Erythroblast (primary cell): ENCODE data around the gene RNASET2.

Experiments used
- GATA1 ChIP-seq: IDR thresholded peaks from 2 replicates; pipeline ENCODE4 v1.6.1; 2011; ENCODE audit warnings: low read depth, mild to moderate bottlenecking, control low read depth, low read length, moderate library complexity
- POLR2A ChIP-seq: IDR thresholded peaks from 2 replicates; pipeline ENCODE4 v1.6.1; 2011; ENCODE audit warnings: mild to moderate bottlenecking, low read length

DNA sequence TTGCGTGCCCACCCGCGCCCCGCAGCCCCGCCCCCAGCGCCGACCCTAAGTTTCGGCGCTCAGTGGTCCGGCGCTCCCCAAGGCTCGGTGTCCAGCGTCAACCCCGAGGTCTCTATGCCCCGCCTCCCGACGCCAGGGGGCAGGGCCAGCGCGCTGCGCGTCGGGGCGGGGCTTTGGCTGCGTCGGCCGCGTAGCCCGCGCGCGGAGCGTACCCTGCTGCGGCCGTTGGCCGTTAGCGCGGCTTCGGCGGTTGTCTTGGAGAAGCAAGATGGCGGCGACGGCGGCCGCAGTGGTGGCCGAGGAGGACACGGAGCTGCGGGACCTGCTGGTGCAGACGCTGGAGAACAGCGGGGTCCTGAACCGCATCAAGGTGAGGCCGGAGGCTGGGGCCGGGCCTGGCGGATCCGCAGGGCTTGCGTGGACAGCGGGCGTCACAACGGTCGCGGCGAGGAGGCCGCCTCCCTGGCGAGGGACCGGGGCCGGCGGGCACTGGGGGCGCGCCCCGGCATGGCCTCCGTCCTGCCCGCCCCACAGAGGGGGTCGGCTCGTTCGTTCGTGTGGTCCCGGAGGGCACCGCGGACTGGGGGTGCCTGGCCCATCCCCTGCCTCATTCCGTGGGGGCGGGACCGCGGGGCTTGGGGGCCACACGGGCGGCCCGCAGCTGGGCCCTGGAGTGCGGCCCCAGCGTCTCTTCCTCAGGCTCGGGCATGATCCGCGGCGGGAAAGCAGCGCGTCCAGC, 43.0 kb upstream of the RNASET2 start, which contains the start of gene CEP43:
- TF ChIP-seq POLR2A (peak; percentile 83), GATA1 (no peak)
